ENCODE measurements around the gene FBXL4.

DNA sequence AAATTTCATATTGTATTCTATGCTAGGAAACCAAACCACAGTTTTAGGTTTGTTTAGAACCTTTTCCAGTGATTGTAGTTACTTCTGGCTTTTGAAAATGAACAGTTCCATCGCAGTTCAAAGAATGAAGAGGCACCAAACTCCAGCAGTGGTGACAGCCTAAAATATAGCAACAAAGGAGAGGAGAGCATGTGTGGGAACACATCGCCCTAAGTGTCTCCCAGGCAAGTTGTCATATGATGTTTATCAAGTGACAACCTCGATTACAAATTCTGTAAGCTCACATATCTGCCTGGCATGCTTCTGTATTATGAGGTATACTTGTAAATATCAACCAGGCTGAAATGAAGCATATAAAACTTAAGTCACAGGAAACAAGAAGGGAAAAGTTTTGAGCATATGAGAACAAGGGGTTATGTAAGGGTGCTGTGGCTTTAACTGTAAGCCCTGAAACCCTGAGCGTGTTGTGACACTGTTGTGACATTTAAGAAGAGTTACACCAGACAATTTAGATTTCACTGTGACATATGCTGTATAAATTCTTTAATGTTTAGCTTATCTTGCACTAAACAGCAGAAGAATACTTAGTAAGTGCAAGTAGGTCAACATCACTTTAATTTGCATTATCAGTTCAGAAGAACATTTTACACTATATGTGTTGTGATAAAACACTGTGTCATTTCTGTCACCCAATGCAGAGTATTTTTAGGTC is 29.1 kb upstream of the FBXL4 start:
- TF ChIP-seq, protein P1, sequence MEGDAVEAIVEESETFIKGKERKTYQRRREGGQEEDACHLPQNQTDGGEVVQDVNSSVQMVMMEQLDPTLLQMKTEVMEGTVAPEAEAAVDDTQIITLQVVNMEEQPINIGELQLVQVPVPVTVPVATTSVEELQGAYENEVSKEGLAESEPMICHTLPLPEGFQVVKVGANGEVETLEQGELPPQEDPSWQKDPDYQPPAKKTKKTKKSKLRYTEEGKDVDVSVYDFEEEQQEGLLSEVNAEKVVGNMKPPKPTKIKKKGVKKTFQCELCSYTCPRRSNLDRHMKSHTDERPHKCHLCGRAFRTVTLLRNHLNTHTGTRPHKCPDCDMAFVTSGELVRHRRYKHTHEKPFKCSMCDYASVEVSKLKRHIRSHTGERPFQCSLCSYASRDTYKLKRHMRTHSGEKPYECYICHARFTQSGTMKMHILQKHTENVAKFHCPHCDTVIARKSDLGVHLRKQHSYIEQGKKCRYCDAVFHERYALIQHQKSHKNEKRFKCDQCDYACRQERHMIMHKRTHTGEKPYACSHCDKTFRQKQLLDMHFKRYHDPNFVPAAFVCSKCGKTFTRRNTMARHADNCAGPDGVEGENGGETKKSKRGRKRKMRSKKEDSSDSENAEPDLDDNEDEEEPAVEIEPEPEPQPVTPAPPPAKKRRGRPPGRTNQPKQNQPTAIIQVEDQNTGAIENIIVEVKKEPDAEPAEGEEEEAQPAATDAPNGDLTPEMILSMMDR (IDR thresholded peaks at IDR 0.05): no peak
- no peak for TF ChIP-seq POLR2A (IDR thresholded peaks at IDR 0.05)
